ENCODE data around the gene ZFYVE19.

GRCh38 chr15:40769274-40770146 lies 37.4 kb upstream of the ZFYVE19 start, which contains the start of gene C15orf62:
- TF ChIP-seq CTCF (IDR thresholded peaks at IDR 0.05) (no peak), POLR2A (IDR thresholded peaks at IDR 0.05) (no peak), POLR2AphosphoS5 (IDR thresholded peaks at IDR 0.05; ENCODE audit: insufficient read depth in 1 of 2, low read depth in 1 of 2) (peak in 1 of 2 donors; percentile 52)
